Kidney (tissue), 14 donors: ENCODE measurements around the gene COQ9. TPM values are rescaled to one million over a fixed set of nuclear protein-coding genes. Genes with fewer than 3 reads are reported as not detected.

ENCODE experiments used
- DNase-seq, 5 donors: peaks; one replicate each; pipeline ENCODE4 v3.0.0-alpha.2; 2013 to 2020
- FAIRE-seq: peaks from 2 replicates; lab custom pipeline; 2012; peaks lifted over from hg19 to GRCh38; lab: Jason Lieb, UNC
- H3K27ac ChIP-seq, 2 donors: one replicate each; pipeline ENCODE4 v1.7.0; 2013; ENCODE audit warnings: low read depth in 2 of 2, low read length in 2 of 2, inconsistent platforms in 1 of 2
- H3K27me3 ChIP-seq: one replicate; pipeline ENCODE4 v1.7.1; 2013; ENCODE audit warnings: low read length, inconsistent platforms; ENCODE audit not compliant: control insufficient read depth, insufficient read depth
- H3K36me3 ChIP-seq, 3 donors: one replicate each; pipeline versions ENCODE4 v1.7.0 to v1.7.1; 2013; ENCODE audit warnings: low read length in 3 of 3, control low read depth in 1 of 3, inconsistent platforms in 1 of 3; ENCODE audit not compliant: insufficient read depth in 3 of 3, control insufficient read depth in 2 of 3
- H3K4me1 ChIP-seq, 3 donors: one replicate each; pipeline versions ENCODE4 v1.7.0 to v1.7.1; 2013; ENCODE audit warnings: low read length in 3 of 3, inconsistent platforms in 1 of 3, low read depth in 1 of 3; ENCODE audit not compliant: control insufficient read depth in 2 of 3, insufficient read depth in 2 of 3
- H3K4me3 ChIP-seq, 3 donors: one replicate each; pipeline versions ENCODE4 v1.7.0 to v1.8.1; 2013; ENCODE audit warnings: low read length in 3 of 3, control low read depth in 1 of 3, inconsistent platforms in 1 of 3
- H3K9ac ChIP-seq, 3 donors: one replicate each; pipeline versions ENCODE4 v1.7.0 to v1.7.1; 2013; ENCODE audit warnings: low read length in 3 of 3, control low read depth in 1 of 3, inconsistent platforms in 1 of 3
- H3K9me3 ChIP-seq, 3 donors: one replicate each; pipeline versions ENCODE4 v1.7.0 to v1.7.1; 2013; ENCODE audit warnings: low read length in 3 of 3, control low read depth in 1 of 3, inconsistent platforms in 1 of 3; ENCODE audit not compliant: control insufficient read depth in 2 of 3, insufficient read depth in 1 of 3
- CTCF ChIP-seq: IDR thresholded peaks from 3 replicates; pipeline ENCODE4 v1.5.1; 2012; ENCODE audit warnings: mild to moderate bottlenecking, moderate library complexity, borderline replicate concordance; ENCODE audit not compliant: insufficient read depth; ENCODE audit errors: extremely low read depth
- intact Hi-C: fragments of 100-400 bp; cut with DNase I; formaldehyde crosslinking; loops from one replicate; pipeline ENCODE4 v1.11.1; 2022
- polyA plus RNA-seq: library from polyadenylated mRNA; stranded (reverse); fragments of 350-450 nt; fragmentation: Illumina TruSeq; extraction: RNeasy Lipid Tissue Mini Kit (QIAGEN cat#74804); gene quantifications from one replicate; pipeline ENCODE4 v1.2.3, GENCODE V29; 2014; ENCODE audit warnings: low read depth, low replicate concordance; ENCODE audit not compliant: insufficient read depth
- total RNA-seq: library from RNA; stranded (reverse); fragmentation: NEBNext Ultra II Directional; extraction: Animal tissue kit (Norgen Biotek cat#: 25700); gene quantifications from one replicate; pipeline ENCODE4 v1.2.1, GENCODE V29; 2021
- donor health status: control.
- donor health status: control.
- donor health status: control.
- donor health status: control.
- donor health status: control.
- donor health status: DM: yes; HTN: yes; CAD: no.
- donor health status: Normal renal cell carcinoma (clear cell type).

The COQ9 gene
- total and polyA plus RNA-seq, 2 donors from 2014 or later = 78.0 to 200 TPM

GRCh38 chr16:57426356-57426755 is 20.9 kb upstream of the COQ9 start:
- peaks cover 8 to 24% (median 21%) of the 10 kb centered on the region in 3 donors for H3K36me3 ChIP-seq
- intact Hi-C loops = no loop called here
- H3K9me3 ChIP-seq = no peaks in the 10 kb centered on the region
- DNase-seq (no peak), FAIRE-seq (no peak)
- H3K27ac ChIP-seq = no peak overlapping the region
- H3K27me3 ChIP-seq = no peaks in the 10 kb centered on the region
- peaks cover 0 to 6% (median 4%) of the 10 kb centered on the region in 3 donors for H3K4me1 ChIP-seq
- H3K4me3 ChIP-seq = no peak overlapping the region
- H3K9ac ChIP-seq = no peak overlapping the region
- TF ChIP-seq CTCF = no peak

- H3K9ac ChIP-seq = no peak overlapping the region
- peaks cover 8 to 28% (median 25%) of the 10 kb centered on the region in 3 donors for H3K36me3 ChIP-seq
- peaks cover 0 to 4% (median 3%) of the 10 kb centered on the region in 3 donors for H3K4me1 ChIP-seq
- DNase-seq = no peak
- no peaks in the 10 kb centered on the region for H3K9me3 ChIP-seq
- no peak overlapping the region for H3K27ac ChIP-seq
- H3K27me3 ChIP-seq = no peaks in the 10 kb centered on the region
- intact Hi-C loops = no loop called here
- H3K4me3 ChIP-seq = no peak overlapping the region
- no peak for FAIRE-seq
- no peak for TF ChIP-seq CTCF
These were observed 20.0 kb upstream of the COQ9 start for GRCh38 chr16:57427307-57427706.

GRCh38 chr16:57427824-57428223 is 19.5 kb upstream of the COQ9 start:
- Histone ChIP-seq H3K9me3 (no peaks in the 10 kb centered on the region), H3K27ac (no peak overlapping the region), H3K9ac (no peak overlapping the region), H3K4me1 (peaks cover 0 to 4% (median 3%) of the 10 kb centered on the region in 3 donors), H3K36me3 (peaks cover 8 to 32% (median 30%) of the 10 kb centered on the region in 3 donors), H3K27me3 (no peaks in the 10 kb centered on the region), H3K4me3 (no peak overlapping the region)
- DNase-seq (no peak), FAIRE-seq (no peak)
- intact Hi-C loops = no loop called here
- TF ChIP-seq CTCF = no peak

- H3K27me3 ChIP-seq = no peaks in the 10 kb centered on the region
- intact Hi-C loops = no loop called here
- H3K4me1 ChIP-seq = no peaks in the 10 kb centered on the region
- H3K4me3 ChIP-seq = no peak overlapping the region
- no peak for TF ChIP-seq CTCF
- no peak overlapping the region for H3K27ac ChIP-seq
- FAIRE-seq (no peak), DNase-seq (no peak)
- peaks cover 8 to 60% (median 49%) of the 10 kb centered on the region in 3 donors for H3K36me3 ChIP-seq
- H3K9me3 ChIP-seq = no peaks in the 10 kb centered on the region
- no peak overlapping the region for H3K9ac ChIP-seq
These were observed 16.3 kb upstream of the COQ9 start for GRCh38 chr16:57430955-57431354.
